ENCODE measurements around the gene NQO1.

NQO1 gene

GRCh38 chr16:69699915-69700314, 26.4 kb downstream of the NQO1 start:
- Histone ChIP-seq H3K4me1 (ENCODE audit: control insufficient read depth, low read depth, low read length) (no peaks in the 10 kb centered on the region), H3K9ac (ENCODE audit: low read length) (no peak overlapping the region), H3K27me3 (ENCODE audit: control insufficient read depth, insufficient read depth, low read length) (no peaks in the 10 kb centered on the region), H3K27ac (ENCODE audit: low read length) (no peak overlapping the region), H3K4me3 (ENCODE audit: low read length) (no peak overlapping the region), H3K36me3 (ENCODE audit: control insufficient read depth, low read depth, low read length) (peaks cover 13% of the 10 kb centered on the region), H3K9me3 (ENCODE audit: control insufficient read depth, low read depth, low read length) (no peaks in the 10 kb centered on the region)

- H3K36me3 ChIP-seq (ENCODE audit: control insufficient read depth, low read depth, low read length): peaks cover 23% of the 10 kb centered on the region
These were observed 28.0 kb downstream of the NQO1 start for GRCh38 chr16:69698404-69698803.

GRCh38 chr16:69693916-69694315, 32.4 kb downstream of the NQO1 start:
- Histone ChIP-seq H3K9ac (ENCODE audit: low read length) (no peak overlapping the region), H3K4me3 (ENCODE audit: low read length) (no peak overlapping the region), H3K9me3 (ENCODE audit: control insufficient read depth, low read depth, low read length) (no peaks in the 10 kb centered on the region), H3K36me3 (ENCODE audit: control insufficient read depth, low read depth, low read length) (peaks cover 45% of the 10 kb centered on the region), H3K27ac (ENCODE audit: low read length) (no peak overlapping the region), H3K4me1 (ENCODE audit: control insufficient read depth, low read depth, low read length) (no peaks in the 10 kb centered on the region), H3K27me3 (ENCODE audit: control insufficient read depth, insufficient read depth, low read length) (no peaks in the 10 kb centered on the region)

More at GRCh38 chr16:69698404-69698803, 28.0 kb downstream of the NQO1 start:
- Histone ChIP-seq H3K9me3 (ENCODE audit: control insufficient read depth, low read depth, low read length) (no peaks in the 10 kb centered on the region), H3K27me3 (ENCODE audit: control insufficient read depth, insufficient read depth, low read length) (no peaks in the 10 kb centered on the region), H3K27ac (ENCODE audit: low read length) (no peak overlapping the region), H3K9ac (ENCODE audit: low read length) (no peak overlapping the region), H3K4me3 (ENCODE audit: low read length) (no peak overlapping the region), H3K4me1 (ENCODE audit: control insufficient read depth, low read depth, low read length) (no peaks in the 10 kb centered on the region)

GRCh38 chr16:69691980-69692911, 34.1 kb downstream of the NQO1 start:
- H3K27me3 ChIP-seq (ENCODE audit: control insufficient read depth, insufficient read depth, low read length): no peaks in the 10 kb centered on the region
- H3K4me3 ChIP-seq (ENCODE audit: low read length): no peak overlapping the region
- H3K4me1 ChIP-seq (ENCODE audit: control insufficient read depth, low read depth, low read length): no peaks in the 10 kb centered on the region
- peaks cover 45% of the 10 kb centered on the region for H3K36me3 ChIP-seq (ENCODE audit: control insufficient read depth, low read depth, low read length)
- H3K27ac ChIP-seq (ENCODE audit: low read length): no peak overlapping the region
- no peak overlapping the region for H3K9ac ChIP-seq (ENCODE audit: low read length)
- H3K9me3 ChIP-seq (ENCODE audit: control insufficient read depth, low read depth, low read length): no peaks in the 10 kb centered on the region

- Histone ChIP-seq H3K27ac (ENCODE audit: low read length) (no peak overlapping the region), H3K27me3 (ENCODE audit: control insufficient read depth, insufficient read depth, low read length) (no peaks in the 10 kb centered on the region), H3K36me3 (ENCODE audit: control insufficient read depth, low read depth, low read length) (peaks cover 27% of the 10 kb centered on the region), H3K4me3 (ENCODE audit: low read length) (no peak overlapping the region), H3K4me1 (ENCODE audit: control insufficient read depth, low read depth, low read length) (no peaks in the 10 kb centered on the region), H3K9me3 (ENCODE audit: control insufficient read depth, low read depth, low read length) (no peaks in the 10 kb centered on the region), H3K9ac (ENCODE audit: low read length) (no peak overlapping the region)
These were observed 37.8 kb downstream of the NQO1 start for GRCh38 chr16:69688589-69688988.

- Histone ChIP-seq H3K9me3 (ENCODE audit: control insufficient read depth, low read depth, low read length) (no peaks in the 10 kb centered on the region), H3K36me3 (ENCODE audit: control insufficient read depth, low read depth, low read length) (peaks cover 14% of the 10 kb centered on the region), H3K4me3 (ENCODE audit: low read length) (no peak overlapping the region)
These were observed 46.0 kb downstream of the NQO1 start for GRCh38 chr16:69680358-69680757.

GRCh38 chr16:69672998-69673713, 53.2 kb downstream of the NQO1 start:
- H3K4me1 ChIP-seq (ENCODE audit: control insufficient read depth, low read depth, low read length): no peaks in the 10 kb centered on the region
- H3K4me3 ChIP-seq (ENCODE audit: low read length): no peak overlapping the region
- H3K27ac ChIP-seq (ENCODE audit: low read length): no peak overlapping the region
- no peaks in the 10 kb centered on the region for H3K9me3 ChIP-seq (ENCODE audit: control insufficient read depth, low read depth, low read length)
- no peaks in the 10 kb centered on the region for H3K27me3 ChIP-seq (ENCODE audit: control insufficient read depth, insufficient read depth, low read length)
- peaks cover 10% of the 10 kb centered on the region for H3K36me3 ChIP-seq (ENCODE audit: control insufficient read depth, low read depth, low read length)
- H3K9ac ChIP-seq (ENCODE audit: low read length): no peak overlapping the region

More at GRCh38 chr16:69680358-69680757, 46.0 kb downstream of the NQO1 start:
- Histone ChIP-seq H3K27me3 (ENCODE audit: control insufficient read depth, insufficient read depth, low read length) (no peaks in the 10 kb centered on the region), H3K4me1 (ENCODE audit: control insufficient read depth, low read depth, low read length) (no peaks in the 10 kb centered on the region), H3K9ac (ENCODE audit: low read length) (no peak overlapping the region), H3K27ac (ENCODE audit: low read length) (no peak overlapping the region)

- Histone ChIP-seq H3K9me3 (ENCODE audit: control insufficient read depth, low read depth, low read length) (no peaks in the 10 kb centered on the region), H3K27ac (ENCODE audit: low read length) (no peak overlapping the region), H3K4me1 (ENCODE audit: control insufficient read depth, low read depth, low read length) (no peaks in the 10 kb centered on the region), H3K36me3 (ENCODE audit: control insufficient read depth, low read depth, low read length) (peaks cover 10% of the 10 kb centered on the region), H3K4me3 (ENCODE audit: low read length) (no peak overlapping the region), H3K27me3 (ENCODE audit: control insufficient read depth, insufficient read depth, low read length) (no peaks in the 10 kb centered on the region), H3K9ac (ENCODE audit: low read length) (no peak overlapping the region)
These were observed 53.9 kb downstream of the NQO1 start for GRCh38 chr16:69672315-69672997.

- Histone ChIP-seq H3K4me3 (ENCODE audit: low read length) (no peak overlapping the region), H3K4me1 (ENCODE audit: control insufficient read depth, low read depth, low read length) (no peaks in the 10 kb centered on the region), H3K27me3 (ENCODE audit: control insufficient read depth, insufficient read depth, low read length) (no peaks in the 10 kb centered on the region), H3K9me3 (ENCODE audit: control insufficient read depth, low read depth, low read length) (no peaks in the 10 kb centered on the region), H3K9ac (ENCODE audit: low read length) (no peak overlapping the region), H3K36me3 (ENCODE audit: control insufficient read depth, low read depth, low read length) (peaks cover 6% of the 10 kb centered on the region), H3K27ac (ENCODE audit: low read length) (no peak overlapping the region)
These were observed 56.8 kb downstream of the NQO1 start for GRCh38 chr16:69669577-69669976.

GRCh38 chr16:69663846-69664245, 62.5 kb downstream of the NQO1 start:
- Histone ChIP-seq H3K36me3 (ENCODE audit: control insufficient read depth, low read depth, low read length) (peaks cover 3% of the 10 kb centered on the region), H3K9ac (ENCODE audit: low read length) (no peak overlapping the region)

GRCh38 chr16:69662901-69663300, 63.5 kb downstream of the NQO1 start:
- Histone ChIP-seq H3K4me1 (ENCODE audit: control insufficient read depth, low read depth, low read length) (no peaks in the 10 kb centered on the region), H3K9me3 (ENCODE audit: control insufficient read depth, low read depth, low read length) (no peaks in the 10 kb centered on the region), H3K4me3 (ENCODE audit: low read length) (no peak overlapping the region), H3K27ac (ENCODE audit: low read length) (no peak overlapping the region), H3K27me3 (ENCODE audit: control insufficient read depth, insufficient read depth, low read length) (no peaks in the 10 kb centered on the region), H3K36me3 (ENCODE audit: control insufficient read depth, low read depth, low read length) (peaks cover 3% of the 10 kb centered on the region), H3K9ac (ENCODE audit: low read length) (no peak overlapping the region)

More at GRCh38 chr16:69663846-69664245, 62.5 kb downstream of the NQO1 start:
- Histone ChIP-seq H3K9me3 (ENCODE audit: control insufficient read depth, low read depth, low read length) (no peaks in the 10 kb centered on the region), H3K4me3 (ENCODE audit: low read length) (no peak overlapping the region), H3K27ac (ENCODE audit: low read length) (no peak overlapping the region), H3K27me3 (ENCODE audit: control insufficient read depth, insufficient read depth, low read length) (no peaks in the 10 kb centered on the region), H3K4me1 (ENCODE audit: control insufficient read depth, low read depth, low read length) (no peaks in the 10 kb centered on the region)
